T-helper 2 cell (primary cell): ENCODE results near the gene FCRL4.
A peak's percentile ranks its signal among the peaks of the same experiment; 100 is the strongest.

Source experiments
- DNase-seq, 5 experiments: peaks; one replicate each; pipeline versions ENCODE4 v3.0.0 to v3.0.0-alpha.2; 2012 to 2022
- total RNA-seq, 2 donors: gene quantifications; one replicate each; lab custom pipeline; 2026; lab: John Stamatoyannopoulos, UW

Gene FCRL4
- 0 reads per million in 2 donors for total RNA-seq

DNA sequence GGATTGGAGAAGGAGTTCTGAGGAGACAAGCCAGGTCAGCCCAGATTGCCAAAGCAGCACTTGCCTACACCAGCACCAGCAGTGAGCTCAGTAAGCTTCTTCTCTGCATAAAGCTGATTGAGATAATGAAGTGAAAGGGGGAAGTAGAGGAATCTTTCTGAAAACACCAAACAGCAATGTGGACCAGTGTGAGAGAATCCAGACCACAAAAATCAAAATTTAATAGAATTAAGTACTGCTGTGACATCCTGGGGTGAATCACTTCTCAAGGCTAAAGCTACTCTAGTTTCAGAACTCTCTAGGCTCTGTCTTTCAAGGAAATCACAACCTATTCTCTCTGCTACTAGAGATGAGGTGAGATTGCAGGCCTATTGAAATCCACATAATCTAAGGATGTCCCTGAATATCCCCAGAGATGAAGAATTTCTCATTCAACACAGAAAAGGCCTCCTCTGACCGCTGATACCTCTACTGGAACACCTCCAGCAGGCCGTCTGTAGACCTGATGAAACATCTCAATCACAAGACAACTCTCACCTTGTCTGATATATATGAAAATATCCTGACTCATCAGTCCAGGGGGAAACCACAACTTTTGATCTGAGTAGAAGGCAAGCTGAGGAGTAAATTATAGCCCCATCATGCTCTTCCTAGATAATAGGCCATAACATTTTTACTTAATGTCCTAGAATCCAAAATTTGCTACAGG, at the start of gene FCRL4:
TSS of gene FCRL4 (minus strand) at position 127 of the 709 bp plus-strand sequence. CDS start 141 bp downstream, outside the sequence.
- no peak for DNase-seq

DNA sequence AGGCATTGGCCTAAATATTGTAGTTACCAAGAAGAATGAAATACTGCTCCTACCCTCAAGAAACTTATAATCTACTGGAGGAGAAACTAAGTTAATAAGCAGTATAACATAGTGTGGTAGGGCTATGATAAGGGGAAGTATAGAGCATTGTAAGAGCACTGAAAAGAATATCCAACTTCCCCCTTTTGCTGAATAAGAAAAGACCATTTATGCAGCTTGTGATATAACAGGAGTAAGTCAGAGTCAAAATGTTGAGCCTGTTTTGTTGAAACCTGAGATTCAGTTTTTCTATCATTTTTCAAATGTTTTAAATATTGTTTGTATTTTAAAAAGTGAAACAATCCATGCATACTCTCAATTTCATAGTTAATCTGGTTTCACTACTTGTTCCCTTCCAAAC, 48.3 kb upstream of the FCRL4 start:
- DNase-seq = no peak

DNA sequence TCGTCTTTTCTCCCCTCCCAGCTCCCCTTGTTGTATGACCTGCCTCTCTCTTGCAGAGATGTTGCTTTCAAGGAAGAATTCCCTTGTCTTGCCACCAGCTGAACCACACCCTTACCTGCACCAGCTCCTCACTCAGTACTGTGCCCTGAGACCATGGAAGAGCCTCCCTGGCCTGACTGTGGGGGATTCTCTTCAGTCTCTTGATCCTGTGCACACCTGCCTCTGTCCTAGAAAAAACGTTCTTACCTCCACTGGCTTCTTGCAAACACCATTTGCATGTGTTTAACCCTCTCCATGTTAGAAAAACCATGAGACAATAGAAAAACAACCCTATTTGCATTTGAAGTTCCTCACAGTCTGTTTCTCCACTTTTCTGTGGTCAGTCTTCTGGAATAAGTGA, 43.3 kb upstream of the FCRL4 start:
- DNase-seq = no peak

DNA sequence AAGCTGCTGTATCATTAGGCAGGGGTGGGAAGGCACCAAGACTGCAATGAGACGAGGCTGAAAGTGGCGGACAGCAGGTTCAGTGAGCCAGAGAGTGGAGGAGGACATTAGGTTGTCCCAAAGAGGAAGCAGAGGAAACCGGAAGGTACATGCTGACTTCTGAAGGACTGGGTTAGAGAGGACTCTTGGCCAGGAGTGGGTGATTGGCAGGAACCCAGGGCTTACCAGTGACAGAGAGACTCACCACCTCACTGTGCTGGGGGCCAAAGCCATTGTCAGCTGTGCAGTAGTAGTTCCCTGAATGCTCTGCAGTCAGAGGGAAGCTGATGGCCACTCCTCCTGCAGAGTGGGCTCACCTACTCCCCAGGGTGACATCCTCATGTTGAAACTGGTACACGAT, 41.9 kb upstream of the FCRL4 start:
- no peak for DNase-seq

DNA sequence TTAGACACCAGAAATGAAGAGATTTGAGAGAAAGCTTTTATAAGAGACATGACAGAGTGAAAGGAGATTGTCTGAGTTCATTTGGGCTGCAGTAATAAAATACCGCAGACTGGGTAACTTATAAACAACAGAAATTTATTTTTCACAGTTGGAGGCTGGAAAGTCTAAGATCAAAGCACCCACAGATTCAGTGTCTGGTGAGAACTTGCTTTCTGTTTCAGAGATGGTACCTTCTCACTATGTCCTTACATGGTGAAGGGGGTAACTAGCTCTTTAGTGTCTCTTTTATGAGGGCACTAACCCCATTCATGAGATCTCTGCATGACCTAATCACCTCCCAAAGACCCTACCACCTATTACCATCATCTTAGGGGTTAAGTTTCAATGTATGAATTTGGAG, 30.9 kb upstream of the FCRL4 start:
- DNase-seq = peak in 1 of 5 experiments; percentile 36

DNA sequence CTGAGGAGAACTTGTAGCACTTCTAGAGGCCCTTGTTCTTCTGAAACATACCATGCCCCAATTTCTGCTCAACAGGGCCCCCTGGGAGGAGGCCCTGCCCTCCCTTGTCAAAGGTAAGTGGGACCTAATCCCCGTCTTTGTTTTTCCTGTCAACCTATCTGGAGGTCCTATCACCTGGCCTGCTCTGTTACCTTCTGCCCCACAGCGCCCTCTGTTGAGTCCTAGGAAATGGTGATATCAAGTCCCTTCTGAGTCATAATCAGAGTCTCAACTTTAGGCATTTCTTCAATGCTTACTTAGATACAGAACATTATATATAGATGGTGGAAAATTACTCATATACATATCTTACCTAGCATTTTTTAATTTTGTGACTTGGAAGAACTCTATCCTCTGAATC, 28.2 kb upstream of the FCRL4 start:
- peak in 1 of 5 experiments; percentile 29 for DNase-seq

DNA sequence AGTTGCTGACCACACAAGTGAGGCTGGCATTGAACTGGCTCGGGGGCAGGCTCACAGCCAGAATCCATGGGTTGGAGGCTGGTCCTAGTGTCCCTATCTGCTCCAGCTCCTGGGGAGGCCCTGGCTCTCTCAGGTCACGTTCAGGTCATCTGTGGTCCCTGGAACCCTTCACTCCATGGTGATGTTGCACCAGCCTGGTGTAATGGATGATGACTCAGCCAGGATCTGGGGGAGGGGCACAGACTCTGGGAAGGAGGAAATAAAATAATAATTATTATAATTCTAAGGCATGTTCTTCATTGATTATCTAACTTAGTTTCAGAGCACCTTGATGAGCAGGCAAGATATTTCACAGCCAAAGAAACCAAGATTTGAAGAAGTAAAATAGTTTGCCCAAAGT, 26.6 kb upstream of the FCRL4 start:
- DNase-seq = no peak

DNA sequence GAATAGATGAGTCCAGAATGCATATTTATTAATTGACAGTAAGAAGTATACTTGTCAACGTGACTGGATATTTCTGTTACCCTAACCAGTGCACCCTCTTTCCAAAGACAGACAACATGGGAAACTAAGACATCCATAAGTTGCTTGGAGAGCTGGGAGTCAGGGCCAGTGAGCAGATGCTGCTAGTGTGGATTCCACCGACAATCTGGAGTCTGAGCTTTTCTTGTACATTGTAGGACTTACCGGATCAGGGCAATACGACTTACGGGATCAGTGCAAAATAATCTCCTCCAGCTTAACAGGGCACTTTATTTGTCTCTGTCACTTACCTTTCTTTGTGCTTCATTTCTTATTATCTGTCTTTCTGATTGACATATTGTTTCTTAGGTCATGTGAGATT, 24.6 kb upstream of the FCRL4 start:
- no peak for DNase-seq

DNA sequence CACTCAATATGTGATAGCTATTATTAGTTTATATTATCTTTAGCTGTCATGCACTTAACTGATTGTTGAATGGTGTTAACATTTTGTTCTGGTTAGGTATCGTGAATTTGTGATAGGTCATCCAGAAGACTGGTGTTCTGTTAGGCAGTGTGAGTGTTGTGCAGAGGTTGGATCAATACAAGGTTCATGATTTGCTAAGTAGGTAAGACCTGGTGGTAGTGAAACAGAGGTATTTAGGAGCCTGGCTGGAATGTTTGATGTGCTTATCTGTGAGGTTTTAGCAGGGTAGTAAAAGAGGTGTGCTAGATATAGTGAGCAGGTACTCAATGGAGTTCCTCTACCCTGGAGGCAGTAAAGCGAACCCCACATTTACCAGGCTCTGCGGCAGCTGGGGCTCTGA, 20.3 kb upstream of the FCRL4 start:
- no peak for DNase-seq

DNA sequence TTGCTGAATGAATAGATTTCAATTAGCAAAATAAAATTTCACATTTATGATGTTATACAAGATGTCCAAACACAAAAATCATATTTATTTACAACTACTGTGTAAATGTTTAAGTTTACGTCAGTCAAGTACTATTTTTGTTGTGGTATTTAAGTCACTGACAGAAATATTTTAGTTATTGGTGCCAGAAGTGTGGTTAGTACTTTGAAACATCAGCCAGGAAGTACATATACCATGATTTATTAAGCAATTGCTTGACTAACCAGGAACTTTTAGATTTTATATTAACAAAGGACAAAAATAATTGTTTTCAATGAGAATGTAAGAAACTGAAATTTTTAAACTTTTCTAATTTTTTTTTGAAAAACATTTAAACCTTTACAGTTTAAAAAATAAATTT, 2.4 kb upstream of the FCRL4 start:
- DNase-seq = no peak

DNA sequence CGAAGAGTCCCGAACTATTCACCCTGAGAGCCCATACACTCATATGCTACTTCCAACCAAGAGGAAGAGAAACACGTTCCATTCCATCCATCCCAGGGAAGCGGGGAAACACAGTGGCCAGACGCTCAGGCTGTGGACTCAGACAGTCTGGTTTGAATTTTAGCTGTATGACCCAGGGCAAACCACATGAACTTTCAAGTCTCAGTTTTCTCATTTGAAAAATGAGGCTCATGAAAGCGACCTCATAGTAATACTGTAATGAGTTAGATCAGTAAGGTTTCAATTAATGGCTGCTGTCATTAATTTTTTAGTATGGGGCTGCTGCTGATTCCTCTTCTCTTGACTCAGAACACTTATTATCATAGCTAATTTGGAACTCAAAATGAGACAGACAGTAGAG, 1.5 kb downstream of the FCRL4 start:
- no peak for DNase-seq

DNA sequence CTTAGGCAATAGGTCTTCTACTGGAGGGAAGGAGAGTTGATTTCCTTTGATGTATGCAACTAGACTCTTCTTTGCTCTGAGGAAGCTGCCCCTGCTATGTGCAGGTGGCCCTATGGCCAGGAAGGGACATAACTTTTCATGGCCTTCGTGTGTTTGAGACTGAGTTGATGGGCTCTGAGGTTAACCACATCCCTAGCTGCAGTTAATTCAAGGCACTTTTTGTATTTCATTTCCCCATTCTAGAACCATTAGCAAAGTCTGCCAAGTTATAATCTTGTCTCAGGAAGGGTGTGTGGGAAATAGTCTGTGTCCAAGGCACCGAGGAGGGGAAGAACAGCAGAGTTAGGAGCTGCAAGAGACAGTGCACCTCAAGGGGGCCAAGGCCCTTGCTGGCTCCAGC, 2.5 kb downstream of the FCRL4 start:
- peak in 1 of 5 experiments; percentile 9 for DNase-seq

DNA sequence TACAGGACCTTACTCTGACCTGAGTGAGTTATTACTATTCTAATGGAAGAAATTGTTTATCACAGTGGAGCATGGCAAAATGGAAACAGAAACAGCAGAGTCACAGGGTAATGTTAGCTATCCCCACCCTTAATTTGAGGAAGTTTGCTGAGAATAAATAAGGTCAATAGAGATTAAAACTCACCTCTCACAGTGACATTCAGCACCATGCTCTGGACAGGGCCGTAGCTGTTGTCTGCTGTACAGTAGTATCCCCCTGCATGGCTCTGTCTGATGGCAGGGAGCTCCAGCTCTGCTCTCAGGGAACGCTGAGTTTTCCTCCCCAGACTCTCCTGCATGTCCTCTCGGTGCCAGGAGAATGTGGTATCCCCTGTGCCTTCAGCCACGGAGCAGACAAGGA, 11.9 kb downstream of the FCRL4 start:
- no peak for DNase-seq

DNA sequence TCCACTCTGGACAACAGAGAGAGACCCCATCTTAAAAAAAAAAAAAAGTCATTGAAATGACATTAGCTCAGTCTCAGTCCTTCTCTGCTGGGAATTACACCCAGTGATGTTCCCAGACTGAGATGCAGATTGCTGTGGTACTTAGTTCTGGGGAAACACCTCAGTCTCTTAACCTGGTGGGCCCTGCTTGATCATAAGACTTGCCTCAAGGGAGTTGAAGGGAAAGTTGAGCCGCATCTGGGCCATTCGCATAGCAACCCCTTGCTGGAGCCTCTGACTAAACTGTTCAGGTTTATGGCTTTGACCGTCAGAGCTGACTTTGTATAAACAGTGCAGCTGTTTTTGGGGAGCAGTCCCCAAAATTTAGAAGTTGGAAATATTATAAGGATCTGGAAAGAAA, 13.4 kb downstream of the FCRL4 start:
- DNase-seq = no peak

DNA sequence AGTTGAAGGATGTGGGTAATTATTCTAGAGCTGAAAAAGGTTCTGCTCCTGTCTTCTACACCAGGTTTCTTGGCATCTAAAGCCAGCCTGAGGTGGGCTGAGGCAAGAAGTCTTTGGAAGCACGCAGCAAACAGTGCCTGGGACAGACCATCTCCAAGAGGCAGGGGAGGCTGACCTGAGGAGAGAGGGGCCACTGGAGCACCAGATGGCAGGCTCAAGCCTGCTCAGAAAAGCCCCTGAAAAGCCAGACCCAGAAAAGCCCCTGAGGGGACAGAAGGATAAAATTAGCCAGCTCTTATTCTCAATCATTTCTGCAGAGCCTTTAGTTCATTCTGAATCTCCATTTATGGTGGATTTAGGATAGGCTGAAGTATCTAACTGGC, 17.1 kb downstream of the FCRL4 start:
- DNase-seq = no peak

DNA sequence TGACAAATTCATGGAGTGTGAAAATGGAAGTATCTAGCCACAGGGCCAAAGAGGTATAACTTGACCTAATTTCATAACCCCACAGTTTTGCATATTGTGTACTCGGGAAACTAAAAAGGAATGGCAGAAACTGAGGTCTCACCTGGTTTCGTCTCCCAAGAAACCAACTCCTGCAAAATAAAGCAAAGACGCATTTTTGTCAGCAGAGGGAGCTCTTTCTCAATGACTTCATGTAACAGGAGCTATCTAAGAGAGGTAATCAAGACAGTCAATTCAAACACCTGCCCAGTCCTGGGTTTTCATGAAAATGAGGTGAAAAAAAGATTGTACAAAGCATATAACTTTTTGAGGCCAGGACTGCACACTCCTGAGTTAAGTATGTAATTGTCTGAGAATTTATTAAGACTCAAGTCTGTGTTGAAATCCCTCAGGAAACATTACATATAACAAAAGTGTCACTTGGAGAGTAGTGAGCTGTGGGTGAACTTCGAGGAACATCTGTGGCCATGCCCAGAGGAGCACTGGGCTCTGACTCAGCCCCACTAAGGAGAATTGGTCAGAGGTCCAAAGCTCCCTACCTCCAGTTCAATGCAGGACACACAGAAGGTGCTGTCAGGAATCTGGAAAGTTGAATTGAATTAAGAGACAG, 17.6 kb downstream of the FCRL4 start:
- peak in 2 of 5 experiments; percentile 22 to 45 for DNase-seq

DNA sequence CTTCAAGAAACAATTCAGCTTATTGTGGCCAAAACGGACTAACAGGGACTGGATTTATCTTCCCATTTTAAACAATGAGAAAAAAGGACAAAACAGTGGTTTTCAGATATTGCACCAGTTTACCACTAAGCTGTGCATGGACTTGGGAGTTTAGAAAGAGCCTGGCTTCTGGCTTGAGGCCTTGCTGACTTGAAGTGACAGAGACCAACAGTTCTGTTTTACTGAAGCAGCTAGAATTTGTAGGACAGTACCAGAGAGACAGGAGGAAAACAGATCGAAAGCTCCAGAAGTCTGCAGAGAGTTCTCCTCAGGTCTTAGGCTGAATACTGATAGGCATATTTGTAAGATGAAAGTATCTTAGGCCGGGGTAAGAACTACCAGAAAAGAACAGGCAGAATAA, 20.5 kb downstream of the FCRL4 start:
- no peak for DNase-seq

DNA sequence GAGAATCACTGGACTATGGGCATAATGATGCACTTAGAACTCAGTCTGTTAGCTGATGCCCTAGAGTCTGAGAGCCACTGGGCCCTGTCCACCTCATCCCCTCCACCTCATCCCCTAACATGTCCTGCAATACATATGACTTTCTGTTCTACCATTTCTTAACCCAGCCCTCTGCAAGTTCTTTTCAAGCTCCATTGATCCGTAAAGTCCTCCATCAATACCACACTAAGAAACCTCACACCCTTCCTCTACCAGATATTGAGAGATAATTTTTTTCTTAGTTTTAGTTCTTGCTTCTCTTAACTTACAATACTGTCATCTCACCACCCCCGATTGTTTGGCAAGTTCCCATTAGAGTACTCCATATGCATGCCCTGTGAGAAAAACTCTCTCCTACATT, 22.1 kb downstream of the FCRL4 start:
- no peak for DNase-seq

DNA sequence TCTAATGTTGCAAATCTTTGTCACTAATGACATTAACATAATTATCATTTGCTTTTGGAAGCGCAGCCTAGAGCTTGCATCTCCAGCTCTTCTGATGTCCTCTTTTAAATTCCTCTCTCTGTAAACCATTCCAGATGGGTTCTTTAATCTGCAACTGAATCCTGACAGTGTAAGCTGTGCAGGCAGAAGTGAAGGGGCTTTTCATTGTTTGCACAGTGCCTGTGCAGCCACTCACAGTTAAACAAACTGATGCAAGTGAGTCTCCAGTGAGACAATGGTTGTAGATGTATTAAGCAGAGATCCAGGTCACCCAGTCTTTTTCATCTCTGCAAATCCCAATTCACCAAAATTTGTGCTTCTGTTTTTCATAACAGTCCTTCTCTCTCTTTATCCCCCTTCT, 23.0 kb downstream of the FCRL4 start:
- DNase-seq = no peak

DNA sequence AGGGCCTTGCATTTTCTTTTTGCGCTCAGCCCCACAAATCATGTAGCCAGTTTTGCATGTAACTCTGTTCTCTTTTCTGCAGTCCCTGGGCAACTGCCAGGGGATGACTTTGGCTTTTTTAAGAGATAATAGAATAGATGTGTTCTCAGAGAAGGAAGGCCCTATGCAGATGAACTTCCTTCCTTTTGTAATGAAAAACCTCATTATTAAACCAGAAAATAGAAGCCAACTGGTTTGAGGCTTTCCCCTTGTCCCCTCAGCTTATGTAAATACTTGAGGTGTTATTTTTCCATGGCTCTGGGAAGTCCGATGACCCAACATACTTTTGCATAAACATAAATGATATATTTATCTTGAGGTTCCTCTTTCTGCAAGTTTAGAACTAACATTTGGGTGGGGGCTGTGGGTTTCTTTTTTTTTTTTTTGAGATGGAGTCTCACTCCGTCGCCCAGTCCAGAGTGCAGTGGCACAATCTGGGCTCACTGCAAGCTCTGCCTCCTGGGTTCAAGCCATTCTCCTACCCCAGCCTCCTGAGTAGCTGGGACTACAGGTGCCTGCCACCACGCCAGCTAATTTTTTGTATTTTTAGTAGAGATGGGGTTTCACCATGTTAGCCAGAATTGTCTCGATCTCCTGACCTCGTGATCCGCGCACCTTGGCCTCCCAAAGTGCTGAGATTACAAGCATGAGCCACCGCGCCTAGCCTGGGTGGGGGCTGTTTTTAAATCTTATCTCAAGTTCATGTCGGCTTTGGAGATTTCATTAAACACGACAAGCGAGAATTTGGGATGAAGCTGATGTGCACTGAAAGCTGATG, 31.2 kb downstream of the FCRL4 start:
- no peak for DNase-seq

DNA sequence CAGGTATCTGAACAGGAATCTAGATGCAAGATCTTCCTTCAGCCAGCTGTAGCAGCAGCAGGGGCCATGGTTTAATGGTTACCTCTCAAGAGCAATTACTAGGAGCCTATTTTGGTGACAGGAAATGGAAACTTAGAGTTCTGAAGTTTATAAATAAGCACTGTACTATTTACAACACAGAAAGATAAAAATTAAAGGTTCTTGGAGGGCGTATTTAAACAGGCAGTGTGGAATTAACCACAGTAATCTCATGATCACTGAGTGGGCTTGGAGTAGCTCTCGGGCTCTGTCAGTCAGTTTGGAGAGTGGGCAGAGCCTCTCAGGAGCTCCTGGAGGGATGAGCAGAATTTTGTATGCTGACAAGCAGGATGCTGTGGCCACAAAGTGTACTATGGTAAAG, 35.4 kb downstream of the FCRL4 start:
- no peak for DNase-seq

DNA sequence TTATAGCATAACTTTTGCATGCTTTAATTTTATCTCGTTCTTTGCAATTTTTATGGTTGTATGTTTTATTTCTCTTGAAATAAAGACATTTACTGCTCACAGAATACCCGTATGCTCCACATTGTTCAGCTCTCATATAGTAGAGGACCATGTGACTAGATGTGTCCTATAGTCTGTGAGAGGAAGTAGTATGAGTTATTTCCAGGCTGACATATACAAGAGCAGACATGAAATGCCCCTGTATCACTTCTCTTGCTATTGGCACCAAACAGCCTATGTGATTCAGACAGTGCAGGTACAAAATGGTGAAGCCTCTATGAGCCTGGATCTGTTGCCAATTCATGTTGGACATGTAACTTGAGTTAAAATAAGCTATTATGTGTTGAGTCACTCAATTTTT, 39.8 kb downstream of the FCRL4 start:
- DNase-seq = no peak
